Fibroblast of lung (primary cell): ENCODE data around the gene PPP1R14B. TPM values are rescaled to one million over a fixed set of nuclear protein-coding genes. Genes with fewer than 3 reads are reported as not detected.
A peak's percentile ranks its signal among the peaks of the same experiment; 100 is the strongest.

Experiments used
- DNase-seq, 2 donors: peaks; one replicate each; pipeline versions ENCODE4 v3.0.0 to v3.0.0-alpha.2; 2010; ENCODE audit warnings: low read depth in 2 of 2
- H2AFZ ChIP-seq: 2 replicates; pipeline ENCODE4 v1.5.1; 2012; ENCODE audit warnings: low read length, control low read depth, inconsistent platforms
- H3K27ac ChIP-seq: 2 replicates; pipeline ENCODE4 v1.5.1; 2011; ENCODE audit warnings: low read length, control low read depth; ENCODE audit not compliant: insufficient read depth
- H3K27me3 ChIP-seq: 2 replicates; pipeline ENCODE4 v1.5.1; 2011; ENCODE audit warnings: mild to moderate bottlenecking, low read length; ENCODE audit not compliant: control insufficient read depth, insufficient read depth
- H3K36me3 ChIP-seq: 2 replicates; pipeline ENCODE4 v1.5.1; 2011; ENCODE audit warnings: low read length; ENCODE audit not compliant: control insufficient read depth, insufficient read depth
- H3K4me1 ChIP-seq: 2 replicates; pipeline ENCODE4 v1.5.1; 2011; ENCODE audit warnings: low read length; ENCODE audit not compliant: control insufficient read depth, insufficient read depth; ENCODE audit errors: extremely low read depth
- H3K4me2 ChIP-seq: 2 replicates; pipeline ENCODE4 v1.5.1; 2011; ENCODE audit warnings: low read length, control low read depth; ENCODE audit not compliant: insufficient read depth; ENCODE audit errors: extremely low read depth
- H3K4me3 ChIP-seq, 4 experiments: fragments of 200-600 bp in 1 of 4; sonication (generic) in 1 of 4; replicated peaks in 1 of 4; 2 replicates each; pipeline ENCODE4 v1.5.1; 2011 to 2016; ENCODE audit warnings: low read length in 4 of 4, low read depth in 3 of 4, mild to moderate bottlenecking in 3 of 4, control low read depth in 2 of 4, inconsistent platforms in 1 of 4, mixed read lengths in 1 of 4; ENCODE audit not compliant: insufficient read depth in 1 of 4; ENCODE audit errors: control extremely low read depth in 1 of 4
- H3K79me2 ChIP-seq: 2 replicates; pipeline ENCODE4 v1.5.1; 2012; ENCODE audit warnings: mild to moderate bottlenecking, low read length, inconsistent platforms; ENCODE audit not compliant: control insufficient read depth, insufficient read depth
- H3K9ac ChIP-seq: 2 replicates; pipeline ENCODE4 v1.5.1; 2011; ENCODE audit warnings: mild to moderate bottlenecking, low read length, control low read depth; ENCODE audit not compliant: insufficient read depth
- H3K9me3 ChIP-seq: 2 replicates; pipeline ENCODE4 v1.5.1; 2012; ENCODE audit warnings: low read depth, low read length; ENCODE audit not compliant: control insufficient read depth, insufficient read depth
- H4K20me1 ChIP-seq: 2 replicates; pipeline ENCODE4 v1.5.1; 2011; ENCODE audit warnings: low read length; ENCODE audit not compliant: control insufficient read depth, insufficient read depth; ENCODE audit errors: extremely low read depth
- EZH2 ChIP-seq: IDR thresholded peaks from 2 replicates; pipeline ENCODE4 v1.5.1; 2012; ENCODE audit warnings: low read length, control low read depth, mild to moderate bottlenecking; ENCODE audit errors: missing control alignments
- polyA plus RNA-seq, 2 donors: library from polyadenylated mRNA; depleted of rRNA in 1 of 2; stranded (reverse) in 1 of 2; unstranded in 1 of 2; fragments of >200 nt; gene quantifications; 2 replicates each; pipeline ENCODE4 v1.2.1, GENCODE V29; 2011 to 2012; ENCODE audit warnings: missing spikeins in 1 of 2
- total RNA-seq: library from RNA; depleted of rRNA; stranded (reverse); fragments of >200 nt; gene quantifications from 2 replicates; pipeline ENCODE4 v1.2.1, GENCODE V29; 2014
- TF ChIP-seq, protein P1 (sequence below), 2 donors: IDR thresholded peaks in 1 of 2; conservative IDR thresholded peaks in 1 of 2; 1 replicate in 1 of 2; 2 replicates in 1 of 2; pipeline ENCODE4 v1.5.1; 2011 to 2012; ENCODE audit warnings: low read length in 2 of 2, control low read depth in 1 of 2, inconsistent platforms in 1 of 2, low read depth in 1 of 2, mild to moderate bottlenecking in 1 of 2

Gene PPP1R14B
- total and polyA plus RNA-seq, 2 donors (not counting 1 experiment from before 2014, with no cell fraction given) = 107 to 122 TPM

DNA sequence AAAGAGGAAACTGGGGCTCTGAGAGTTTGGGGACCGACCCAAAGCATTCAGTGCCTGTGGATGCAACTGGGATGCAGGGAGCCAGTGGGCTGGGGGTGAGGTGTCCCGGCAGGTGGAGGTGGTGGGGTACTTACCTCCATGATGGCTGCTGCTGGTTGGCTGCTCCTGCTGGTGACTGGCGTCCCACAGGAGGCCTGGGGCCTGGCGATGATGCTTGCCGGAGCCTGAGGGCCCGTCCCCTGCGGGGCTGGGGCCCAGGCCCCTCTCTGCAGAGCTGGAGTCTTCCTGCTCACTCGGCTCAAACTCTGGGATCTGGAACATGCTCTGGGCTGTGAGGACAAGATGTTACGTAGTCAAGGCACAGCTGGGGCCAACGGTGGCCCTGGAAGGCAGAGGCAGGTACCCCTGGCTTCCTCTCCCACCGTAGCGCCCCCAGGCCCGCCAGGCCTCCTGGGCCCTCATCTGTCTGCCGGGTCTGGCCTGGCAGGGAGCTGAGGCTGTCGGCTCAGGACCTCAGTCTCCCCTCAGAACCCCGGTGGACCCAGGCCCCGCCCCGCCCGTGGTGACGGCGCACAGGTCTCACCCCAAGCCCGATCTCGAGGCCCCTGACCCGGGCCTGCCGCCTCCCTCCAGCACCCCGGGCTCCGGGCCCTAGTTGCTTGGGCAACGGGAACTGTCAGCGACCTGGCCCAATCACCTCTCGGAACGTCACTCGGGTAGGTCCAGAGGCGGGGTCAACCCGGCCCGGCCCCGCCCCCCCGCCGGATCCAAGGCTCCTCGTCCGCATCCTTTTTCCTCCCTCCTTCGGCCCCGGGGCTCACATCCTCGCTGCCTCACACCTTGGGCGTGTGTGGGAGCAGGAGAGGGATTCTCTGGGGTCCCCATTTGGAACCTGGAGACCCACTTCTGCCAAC, 37.6 kb upstream of the PPP1R14B start, which contains the start of gene BAD:
TSS of gene BAD (minus strand) at position 618 of the 914 bp plus-strand sequence. CDS start at position 321, 297 bp downstream.
- peak within 1 kb of the TSS; percentile 85 for H3K9ac ChIP-seq
- no peaks in the 10 kb centered on the region for H4K20me1 ChIP-seq
- TF ChIP-seq EZH2 = no peak
- TF ChIP-seq, protein P1, sequence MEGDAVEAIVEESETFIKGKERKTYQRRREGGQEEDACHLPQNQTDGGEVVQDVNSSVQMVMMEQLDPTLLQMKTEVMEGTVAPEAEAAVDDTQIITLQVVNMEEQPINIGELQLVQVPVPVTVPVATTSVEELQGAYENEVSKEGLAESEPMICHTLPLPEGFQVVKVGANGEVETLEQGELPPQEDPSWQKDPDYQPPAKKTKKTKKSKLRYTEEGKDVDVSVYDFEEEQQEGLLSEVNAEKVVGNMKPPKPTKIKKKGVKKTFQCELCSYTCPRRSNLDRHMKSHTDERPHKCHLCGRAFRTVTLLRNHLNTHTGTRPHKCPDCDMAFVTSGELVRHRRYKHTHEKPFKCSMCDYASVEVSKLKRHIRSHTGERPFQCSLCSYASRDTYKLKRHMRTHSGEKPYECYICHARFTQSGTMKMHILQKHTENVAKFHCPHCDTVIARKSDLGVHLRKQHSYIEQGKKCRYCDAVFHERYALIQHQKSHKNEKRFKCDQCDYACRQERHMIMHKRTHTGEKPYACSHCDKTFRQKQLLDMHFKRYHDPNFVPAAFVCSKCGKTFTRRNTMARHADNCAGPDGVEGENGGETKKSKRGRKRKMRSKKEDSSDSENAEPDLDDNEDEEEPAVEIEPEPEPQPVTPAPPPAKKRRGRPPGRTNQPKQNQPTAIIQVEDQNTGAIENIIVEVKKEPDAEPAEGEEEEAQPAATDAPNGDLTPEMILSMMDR (conservative IDR thresholded peaks at IDR 0.05 in 1 of 2, IDR thresholded peaks at IDR 0.05 in 1 of 2; ENCODE audit: low read depth in 1 of 2, low read length in 2 of 2) = no peak
- H3K9me3 ChIP-seq = no peaks in the 10 kb centered on the region
- H3K27me3 ChIP-seq = no peaks in the 10 kb centered on the region
- peaks cover 7% of the 10 kb centered on the region for H3K4me1 ChIP-seq
- H3K36me3 ChIP-seq = peaks cover 3% of the 10 kb centered on the region
- H3K79me2 ChIP-seq = peaks cover 4% of the 10 kb centered on the region
- peak within 1 kb of the TSS; percentile 77 for H2AFZ ChIP-seq
- DNase-seq = peak; percentile 85 to 91
- peak within 1 kb of the TSS; percentile 98 for H3K4me2 ChIP-seq
- H3K4me3 ChIP-seq = peak within 1 kb of the TSS; percentile 66 to 85 (median 78)
- H3K27ac ChIP-seq = peak within 1 kb of the TSS; percentile 85

DNA sequence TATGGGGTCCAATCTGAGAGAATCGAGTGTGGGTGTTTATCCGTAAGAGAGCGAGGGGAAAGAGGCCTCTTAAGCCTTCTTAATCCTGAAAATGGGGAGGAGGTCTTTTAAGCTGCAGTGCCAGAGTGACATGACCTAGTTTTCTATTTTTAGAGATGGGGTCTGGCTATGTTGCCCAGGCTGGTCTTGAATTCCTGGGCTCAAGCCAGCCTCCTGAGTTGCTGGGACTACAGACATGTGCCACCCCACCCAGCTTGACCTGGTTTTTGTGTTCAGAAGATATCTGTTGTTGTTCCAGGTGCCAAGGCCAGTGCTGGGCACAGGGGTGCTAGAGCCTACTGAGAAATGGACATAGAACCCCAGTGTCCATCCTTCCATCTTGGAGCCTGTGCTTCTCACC, 36.3 kb upstream of the PPP1R14B start:
- no peak overlapping the region for H3K9ac ChIP-seq
- H4K20me1 ChIP-seq = no peaks in the 10 kb centered on the region
- no peaks in the 10 kb centered on the region for H3K9me3 ChIP-seq
- H3K27me3 ChIP-seq = no peaks in the 10 kb centered on the region
- H3K4me3 ChIP-seq = peak overlapping the region in 1 of 4 experiments; percentile 85
- H3K79me2 ChIP-seq = peaks cover 4% of the 10 kb centered on the region
- H2AFZ ChIP-seq = no peak overlapping the region
- DNase-seq = no peak
- H3K4me1 ChIP-seq = peaks cover 7% of the 10 kb centered on the region
- H3K4me2 ChIP-seq = peak overlapping the region; percentile 60
- TF ChIP-seq, protein P1 (conservative IDR thresholded peaks at IDR 0.05 in 1 of 2, IDR thresholded peaks at IDR 0.05 in 1 of 2; ENCODE audit: low read depth in 1 of 2, low read length in 2 of 2) = no peak
- no peak overlapping the region for H3K27ac ChIP-seq
- peaks cover 3% of the 10 kb centered on the region for H3K36me3 ChIP-seq

DNA sequence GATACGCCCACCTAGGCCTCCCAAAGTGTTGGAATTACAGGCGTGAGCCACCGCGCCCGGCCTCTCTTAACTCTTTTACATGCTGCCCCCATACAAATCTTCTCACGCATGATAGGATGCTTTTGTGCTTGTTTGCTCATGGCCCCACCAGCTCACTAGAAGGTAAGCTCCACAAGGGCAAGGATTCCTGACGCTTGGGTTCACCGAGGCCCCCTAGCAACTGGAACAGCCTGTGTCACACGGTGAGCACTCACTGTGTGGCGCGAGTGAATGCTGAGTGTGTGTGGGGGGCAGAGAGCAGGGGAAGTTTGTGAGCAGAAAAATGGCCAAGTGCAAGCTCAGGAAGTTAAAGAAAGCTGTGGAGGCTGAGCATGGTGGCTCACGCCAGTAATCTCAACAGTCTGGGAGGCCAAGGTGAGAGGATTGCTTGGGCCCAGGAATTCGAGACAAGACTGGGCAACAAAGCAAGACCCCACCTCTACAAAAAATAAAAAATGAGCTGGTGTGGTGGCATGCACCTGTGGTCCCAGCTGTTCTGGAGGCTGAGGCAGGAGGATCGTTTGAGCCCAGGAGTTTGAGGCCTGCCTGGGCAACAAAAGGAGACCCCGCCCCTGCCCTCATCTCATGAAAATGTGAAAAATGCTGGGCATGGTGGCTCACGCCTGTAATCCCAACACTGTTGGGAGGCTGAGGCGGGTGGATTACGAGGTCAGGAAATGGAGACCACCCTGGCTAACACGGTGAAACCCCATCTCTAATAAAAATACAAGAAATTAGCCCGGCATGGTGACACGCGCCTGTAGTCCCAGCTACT, 35.4 kb upstream of the PPP1R14B start:
- H3K9ac ChIP-seq = no peak overlapping the region
- H3K27me3 ChIP-seq = no peaks in the 10 kb centered on the region
- H3K4me1 ChIP-seq = peaks cover 7% of the 10 kb centered on the region
- H3K4me2 ChIP-seq = no peak overlapping the region
- DNase-seq = no peak
- H3K79me2 ChIP-seq = peaks cover 4% of the 10 kb centered on the region
- no peaks in the 10 kb centered on the region for H3K9me3 ChIP-seq
- peaks cover 3% of the 10 kb centered on the region for H3K36me3 ChIP-seq
- H2AFZ ChIP-seq = no peak overlapping the region
- no peak overlapping the region for H3K4me3 ChIP-seq
- H4K20me1 ChIP-seq = no peaks in the 10 kb centered on the region
- H3K27ac ChIP-seq = no peak overlapping the region
- no peak for TF ChIP-seq EZH2
- TF ChIP-seq, protein P1 (conservative IDR thresholded peaks at IDR 0.05 in 1 of 2, IDR thresholded peaks at IDR 0.05 in 1 of 2; ENCODE audit: low read depth in 1 of 2, low read length in 2 of 2) = no peak
